ENCODE measurements around the gene OR51F1.
"Not testable (repeated sequence)": the region's sequence is repeated elsewhere in the genome, so short reads cannot be mapped to it uniquely, and the experiment has no call there.

The OR51F1 gene

DNA sequence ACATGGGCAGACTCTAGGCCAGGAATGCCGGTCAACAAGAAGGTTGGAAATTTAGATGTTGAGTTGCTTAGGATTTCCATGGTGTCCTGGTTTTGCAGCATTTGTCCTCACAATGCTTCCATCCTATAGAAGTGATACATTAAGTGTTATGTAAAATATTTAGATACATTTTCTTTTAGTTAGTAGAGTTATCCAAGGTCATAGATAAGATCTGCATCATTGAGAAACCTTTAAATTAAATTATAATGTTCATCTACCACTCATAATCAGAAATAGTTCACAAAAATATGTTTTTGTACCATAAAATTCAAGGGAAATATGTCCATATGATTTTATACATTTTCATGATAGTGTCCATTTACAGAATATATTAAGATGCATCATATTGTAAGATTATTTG lies at the start of gene OR51F1:
Gene OR51F1, minus strand, starts transcription at position 101 of the 400 bp plus-strand sequence. Its CDS starts 0 bp downstream, at position 101.
- no peak for DNase-seq (ENCODE audit: low read depth)
- TF ChIP-seq, protein P1, sequence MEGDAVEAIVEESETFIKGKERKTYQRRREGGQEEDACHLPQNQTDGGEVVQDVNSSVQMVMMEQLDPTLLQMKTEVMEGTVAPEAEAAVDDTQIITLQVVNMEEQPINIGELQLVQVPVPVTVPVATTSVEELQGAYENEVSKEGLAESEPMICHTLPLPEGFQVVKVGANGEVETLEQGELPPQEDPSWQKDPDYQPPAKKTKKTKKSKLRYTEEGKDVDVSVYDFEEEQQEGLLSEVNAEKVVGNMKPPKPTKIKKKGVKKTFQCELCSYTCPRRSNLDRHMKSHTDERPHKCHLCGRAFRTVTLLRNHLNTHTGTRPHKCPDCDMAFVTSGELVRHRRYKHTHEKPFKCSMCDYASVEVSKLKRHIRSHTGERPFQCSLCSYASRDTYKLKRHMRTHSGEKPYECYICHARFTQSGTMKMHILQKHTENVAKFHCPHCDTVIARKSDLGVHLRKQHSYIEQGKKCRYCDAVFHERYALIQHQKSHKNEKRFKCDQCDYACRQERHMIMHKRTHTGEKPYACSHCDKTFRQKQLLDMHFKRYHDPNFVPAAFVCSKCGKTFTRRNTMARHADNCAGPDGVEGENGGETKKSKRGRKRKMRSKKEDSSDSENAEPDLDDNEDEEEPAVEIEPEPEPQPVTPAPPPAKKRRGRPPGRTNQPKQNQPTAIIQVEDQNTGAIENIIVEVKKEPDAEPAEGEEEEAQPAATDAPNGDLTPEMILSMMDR (IDR thresholded peaks at IDR 0.05; ENCODE audit: insufficient read depth, low read depth, low read length, missing control alignments) = no peak
- no peak within 1 kb of the TSS for H3K4me3 ChIP-seq (ENCODE audit: low read length)

- H3K4me3 ChIP-seq (ENCODE audit: low read length) = no peak overlapping the region
- DNase-seq (ENCODE audit: low read depth) = no peak
- TF ChIP-seq, protein P1 (IDR thresholded peaks at IDR 0.05; ENCODE audit: insufficient read depth, low read depth, low read length, missing control alignments) = no peak
These were observed 39.5 kb upstream of the OR51F1 start for GRCh38 chr11:4809246-4809645.

DNA sequence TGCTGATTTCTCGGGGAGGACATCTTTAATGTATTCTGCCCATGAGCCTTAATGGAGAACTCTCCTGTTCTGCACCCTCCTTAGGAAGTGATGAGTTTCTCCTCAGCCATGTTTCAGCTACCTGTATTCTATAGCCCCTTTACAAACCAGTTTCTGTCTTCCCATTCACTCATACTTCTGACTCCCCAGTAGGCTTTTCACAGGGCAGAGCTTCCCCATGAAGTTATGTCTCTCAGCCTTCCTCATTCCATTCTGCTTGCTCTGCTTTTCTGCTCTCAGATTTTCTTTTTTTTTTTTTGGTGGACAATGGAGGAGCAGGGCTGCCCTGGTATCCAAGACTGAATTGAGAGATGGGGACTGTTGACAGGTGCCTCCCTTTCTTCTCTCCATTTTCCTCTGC lies 38.7 kb upstream of the OR51F1 start:
- TF ChIP-seq, protein P1 (IDR thresholded peaks at IDR 0.05; ENCODE audit: insufficient read depth, low read depth, low read length, missing control alignments) = no peak
- H3K4me3 ChIP-seq (ENCODE audit: low read length) = no peak overlapping the region
- DNase-seq (ENCODE audit: low read depth) = peak; percentile 13

- TF ChIP-seq, protein P1 (IDR thresholded peaks at IDR 0.05; ENCODE audit: insufficient read depth, low read depth, low read length, missing control alignments) = no peak
- H3K4me3 ChIP-seq (ENCODE audit: low read length) = no peak within 1 kb of the TSS
- no peak for DNase-seq (ENCODE audit: low read depth)
These were observed 34.5 kb upstream of the OR51F1 start, which contains the start of gene OR52R1 for GRCh38 chr11:4804280-4804679. TSS of gene OR52R1 (minus strand) at chr11:4804380. CDS start at chr11:4804380, 0 bp downstream.

GRCh38 chr11:4801316-4801715 lies 31.6 kb upstream of the OR51F1 start:
- H3K4me3 ChIP-seq (ENCODE audit: low read length); DNase-seq (ENCODE audit: low read depth): not testable (repeated sequence)

DNA sequence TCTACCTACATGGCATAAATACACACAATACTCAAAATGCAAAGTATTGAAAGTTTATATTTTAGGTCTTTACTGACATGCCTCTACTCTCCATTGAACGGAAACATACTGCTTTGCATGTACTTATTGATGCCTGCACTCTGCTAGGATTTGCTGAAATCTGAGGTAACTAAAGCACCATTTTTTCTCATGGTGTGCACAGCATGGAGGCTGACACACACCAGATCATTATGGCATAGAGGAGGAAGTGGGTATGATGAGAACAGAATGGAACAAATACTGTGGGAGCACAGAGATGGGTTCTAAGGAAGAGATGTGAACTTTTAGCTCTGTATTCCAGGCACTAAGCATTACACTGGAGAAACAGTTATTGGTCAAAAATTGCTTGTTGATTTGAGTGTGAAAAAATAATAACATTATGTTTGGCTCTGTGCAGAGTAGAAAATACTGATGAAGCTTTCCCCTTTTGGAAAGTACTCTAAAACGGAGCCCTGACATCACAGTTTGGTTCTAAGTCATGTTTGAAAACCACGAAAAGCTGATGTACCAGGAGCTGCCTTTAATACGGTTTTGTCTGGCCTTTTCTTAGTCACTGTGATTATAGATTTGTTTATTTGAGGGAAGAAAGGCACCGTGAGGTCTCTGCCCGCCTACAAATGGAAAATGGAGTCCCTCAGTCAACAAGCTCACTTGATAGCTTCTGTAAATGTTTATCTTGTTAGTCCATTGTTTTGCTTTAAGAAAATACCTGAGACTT lies 28.9 kb upstream of the OR51F1 start:
- TF ChIP-seq, protein P1 (IDR thresholded peaks at IDR 0.05; ENCODE audit: insufficient read depth, low read depth, low read length, missing control alignments) = no peak
- H3K4me3 ChIP-seq (ENCODE audit: low read length) = no peak overlapping the region
- no peak for DNase-seq (ENCODE audit: low read depth)

- no peak overlapping the region for H3K4me3 ChIP-seq (ENCODE audit: low read length)
- TF ChIP-seq, protein P1 (IDR thresholded peaks at IDR 0.05; ENCODE audit: insufficient read depth, low read depth, low read length, missing control alignments) = no peak
- DNase-seq (ENCODE audit: low read depth) = no peak
These were observed 27.5 kb upstream of the OR51F1 start for GRCh38 chr11:4797206-4797605.

Data from epithelial cell of esophagus (primary cell).